GM12874 (cell line): ENCODE data around the gene SORCS2.

Source experiments
- CTCF ChIP-seq: IDR thresholded peaks from 2 replicates; pipeline ENCODE4 v1.5.1; 2011; ENCODE audit warnings: low read depth, mild to moderate bottlenecking, control low read depth, low read length, moderate library complexity; ENCODE audit not compliant: insufficient read depth

Gene SORCS2

DNA sequence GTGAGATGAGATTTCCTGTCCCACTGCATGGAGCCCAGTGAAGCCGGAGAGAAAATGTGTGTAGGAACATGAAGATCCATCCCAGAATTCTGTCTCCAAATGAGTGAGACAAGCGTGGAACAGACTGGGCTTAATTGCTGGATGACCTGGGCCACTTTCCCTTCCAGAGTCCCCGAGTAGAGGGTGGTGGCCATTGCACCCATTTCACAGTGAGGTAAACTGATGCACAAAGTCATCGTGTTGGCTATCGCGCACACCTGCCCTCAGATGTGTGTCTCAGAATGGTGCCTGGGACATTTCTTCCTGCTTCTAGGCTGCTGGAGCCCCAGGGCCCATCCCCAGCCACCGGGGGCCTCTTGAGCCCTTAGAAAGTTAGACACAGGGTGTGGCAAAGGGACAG is 285.4 kb downstream of the SORCS2 start:
- TF ChIP-seq CTCF = no peak

GRCh38 chr4:7478665-7479064 is 286.3 kb downstream of the SORCS2 start:
- no peak for TF ChIP-seq CTCF

DNA sequence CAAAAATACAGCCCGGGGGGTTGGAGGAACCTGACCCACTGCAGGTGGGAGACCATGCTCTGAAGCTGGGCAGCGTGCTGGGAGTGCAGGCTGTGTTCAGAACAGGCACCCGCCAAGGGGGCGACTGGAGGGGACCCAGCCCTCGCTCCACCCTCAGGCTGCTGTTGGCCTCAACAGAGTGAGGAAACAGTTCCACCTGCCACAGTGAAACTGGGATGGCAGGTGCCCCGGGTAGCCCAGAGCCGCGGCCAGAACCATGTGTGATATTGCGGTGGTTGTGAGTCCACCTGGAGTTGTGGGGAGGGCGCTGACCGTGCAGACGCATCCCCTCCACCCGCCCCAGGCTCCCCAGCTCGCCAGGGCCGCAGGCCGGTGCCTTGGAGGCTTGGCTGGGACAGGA is 288.1 kb downstream of the SORCS2 start:
- no peak for TF ChIP-seq CTCF

- no peak for TF ChIP-seq CTCF
Observed at GRCh38 chr4:7481227-7481626, 288.9 kb downstream of the SORCS2 start.

GRCh38 chr4:7485096-7485495 is 292.8 kb downstream of the SORCS2 start:
- TF ChIP-seq CTCF = no peak

- TF ChIP-seq CTCF = no peak
Observed at GRCh38 chr4:7486101-7486500, 293.8 kb downstream of the SORCS2 start.

- TF ChIP-seq CTCF = no peak
Observed at GRCh38 chr4:7487502-7487901, 295.2 kb downstream of the SORCS2 start.

DNA sequence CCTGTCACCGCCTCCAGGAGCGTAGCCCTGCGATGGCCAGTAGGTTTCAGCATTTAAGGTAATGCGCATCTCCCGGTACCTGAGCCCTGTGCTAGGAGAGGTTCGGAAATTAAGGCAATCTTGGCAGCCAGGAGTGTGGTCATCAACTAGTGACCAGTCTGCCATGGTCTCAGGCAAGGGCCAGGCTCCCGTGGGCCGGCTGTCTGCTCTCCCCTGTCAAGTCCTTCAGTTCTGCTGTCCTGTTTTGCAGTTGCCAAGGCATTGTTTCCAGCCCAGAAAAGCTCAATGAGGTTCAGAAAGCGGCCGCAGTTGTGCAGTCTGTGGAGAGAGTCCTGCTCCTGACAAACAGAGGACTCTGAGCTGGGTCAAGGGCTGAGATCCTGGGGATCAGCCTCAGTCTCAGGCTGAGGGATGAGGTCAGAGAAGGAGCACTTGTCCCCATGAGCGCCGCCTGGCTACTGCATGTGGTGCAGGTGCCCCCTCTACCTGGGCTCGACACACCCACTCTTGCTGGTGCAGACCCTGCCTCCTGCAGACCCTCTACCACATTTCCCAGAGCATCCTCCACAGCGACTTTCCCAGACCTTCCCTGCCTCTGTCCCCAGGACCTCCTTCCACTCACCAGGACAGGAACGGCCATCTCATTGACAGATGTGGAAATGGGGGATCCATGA is 295.8 kb downstream of the SORCS2 start:
- TF ChIP-seq CTCF = no peak
